Measurements from ENCODE around the gene DQX1. TPM values are rescaled to one million over a fixed set of nuclear protein-coding genes. Genes with fewer than 3 reads are reported as not detected.

Gene DQX1
- total RNA-seq, 1 experiment from 2014 or later = 1.3 TPM

DNA sequence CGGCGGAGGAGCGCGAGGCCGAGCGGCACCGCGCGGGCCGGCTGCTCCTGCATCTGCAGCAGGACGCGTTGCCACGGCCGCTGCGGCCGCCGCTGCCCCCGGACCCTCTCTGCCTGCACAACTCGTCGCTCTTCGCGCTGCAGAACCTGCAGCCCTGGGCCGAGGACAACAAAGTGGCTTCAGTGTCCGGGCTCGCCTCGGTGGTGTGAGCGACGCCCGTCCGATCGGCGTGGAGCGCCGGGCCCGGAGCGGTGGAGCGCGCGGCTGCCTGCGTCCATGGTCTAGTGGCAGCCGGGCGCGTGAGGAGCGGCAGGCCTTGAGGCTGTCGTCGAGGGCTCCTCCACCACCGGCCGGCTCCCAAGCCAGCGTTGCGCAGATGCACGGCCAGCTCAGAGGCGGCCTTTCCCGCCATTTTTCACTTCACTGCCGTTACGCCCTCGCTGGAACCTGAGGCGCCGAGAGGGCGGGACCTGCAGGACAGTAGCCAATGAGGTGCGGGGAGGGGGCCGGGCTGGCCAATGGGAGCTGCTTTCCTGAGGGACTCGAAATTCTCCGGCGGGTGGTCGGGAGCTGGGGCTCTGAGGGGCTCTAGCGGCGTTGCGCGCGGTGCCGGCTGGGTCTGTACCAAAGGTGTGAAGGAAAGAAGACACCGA is 9.9 kb downstream of the DQX1 start (continued):
- TF ChIP-seq CREB1 (CRISPR knock-in tag; IDR thresholded peaks at IDR 0.05) = peak; percentile 93
- no peak for TF ChIP-seq JAZF1 (CRISPR knock-in tag; IDR thresholded peaks at IDR 0.05)
- TF ChIP-seq, protein P1, sequence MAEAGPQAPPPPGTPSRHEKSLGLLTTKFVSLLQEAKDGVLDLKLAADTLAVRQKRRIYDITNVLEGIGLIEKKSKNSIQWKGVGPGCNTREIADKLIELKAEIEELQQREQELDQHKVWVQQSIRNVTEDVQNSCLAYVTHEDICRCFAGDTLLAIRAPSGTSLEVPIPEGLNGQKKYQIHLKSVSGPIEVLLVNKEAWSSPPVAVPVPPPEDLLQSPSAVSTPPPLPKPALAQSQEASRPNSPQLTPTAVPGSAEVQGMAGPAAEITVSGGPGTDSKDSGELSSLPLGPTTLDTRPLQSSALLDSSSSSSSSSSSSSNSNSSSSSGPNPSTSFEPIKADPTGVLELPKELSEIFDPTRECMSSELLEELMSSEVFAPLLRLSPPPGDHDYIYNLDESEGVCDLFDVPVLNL (CRISPR knock-in tag; IDR thresholded peaks at IDR 0.05; ENCODE audit: borderline replicate concordance, low read depth) = peak; percentile 85
- TF ChIP-seq, protein P2, sequence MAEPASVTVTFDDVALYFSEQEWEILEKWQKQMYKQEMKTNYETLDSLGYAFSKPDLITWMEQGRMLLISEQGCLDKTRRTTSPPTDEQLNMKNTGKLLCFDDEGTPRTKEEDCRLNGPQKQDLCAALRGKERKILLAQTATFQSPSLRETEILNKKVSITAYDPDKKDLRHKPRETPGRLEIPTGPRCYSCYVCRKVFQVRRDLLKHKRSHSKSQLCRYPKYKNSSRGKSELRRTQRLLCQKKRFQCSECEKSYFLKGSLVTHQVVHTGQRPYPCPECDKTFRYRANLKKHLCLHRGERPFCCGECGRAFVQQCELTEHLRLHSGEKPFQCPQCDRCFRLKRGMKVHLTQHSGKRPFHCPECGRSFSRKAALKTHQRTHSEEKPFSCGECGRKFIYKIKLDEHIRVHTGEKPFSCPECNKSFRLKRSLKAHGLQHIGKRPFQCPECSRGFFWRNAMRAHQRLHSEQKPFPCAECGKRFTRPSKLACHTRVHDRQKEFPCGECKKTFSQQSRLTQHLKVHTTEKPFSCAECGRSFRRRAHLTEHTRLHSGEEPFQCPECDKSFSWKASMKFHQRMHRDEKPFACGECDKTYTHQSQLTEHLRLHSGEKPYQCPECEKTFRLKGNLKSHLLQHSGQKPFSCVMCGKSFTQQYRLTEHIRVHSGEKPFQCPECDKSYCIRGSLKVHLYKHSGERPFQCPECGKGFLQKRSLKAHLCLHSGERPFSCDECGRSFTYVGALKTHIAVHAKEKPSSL (CRISPR knock-in tag; conservative IDR thresholded peaks at IDR 0.05) = no peak
- TF ChIP-seq, protein P3, sequence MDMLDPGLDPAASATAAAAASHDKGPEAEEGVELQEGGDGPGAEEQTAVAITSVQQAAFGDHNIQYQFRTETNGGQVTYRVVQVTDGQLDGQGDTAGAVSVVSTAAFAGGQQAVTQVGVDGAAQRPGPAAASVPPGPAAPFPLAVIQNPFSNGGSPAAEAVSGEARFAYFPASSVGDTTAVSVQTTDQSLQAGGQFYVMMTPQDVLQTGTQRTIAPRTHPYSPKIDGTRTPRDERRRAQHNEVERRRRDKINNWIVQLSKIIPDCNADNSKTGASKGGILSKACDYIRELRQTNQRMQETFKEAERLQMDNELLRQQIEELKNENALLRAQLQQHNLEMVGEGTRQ (CRISPR knock-in tag; IDR thresholded peaks at IDR 0.05) = no peak
- peak; percentile 71 for TF ChIP-seq SP1 (CRISPR knock-in tag; conservative IDR thresholded peaks at IDR 0.05)
- TF ChIP-seq GTF2I (CRISPR knock-in tag; conservative IDR thresholded peaks at IDR 0.05) = no peak
- TF ChIP-seq, protein P4, sequence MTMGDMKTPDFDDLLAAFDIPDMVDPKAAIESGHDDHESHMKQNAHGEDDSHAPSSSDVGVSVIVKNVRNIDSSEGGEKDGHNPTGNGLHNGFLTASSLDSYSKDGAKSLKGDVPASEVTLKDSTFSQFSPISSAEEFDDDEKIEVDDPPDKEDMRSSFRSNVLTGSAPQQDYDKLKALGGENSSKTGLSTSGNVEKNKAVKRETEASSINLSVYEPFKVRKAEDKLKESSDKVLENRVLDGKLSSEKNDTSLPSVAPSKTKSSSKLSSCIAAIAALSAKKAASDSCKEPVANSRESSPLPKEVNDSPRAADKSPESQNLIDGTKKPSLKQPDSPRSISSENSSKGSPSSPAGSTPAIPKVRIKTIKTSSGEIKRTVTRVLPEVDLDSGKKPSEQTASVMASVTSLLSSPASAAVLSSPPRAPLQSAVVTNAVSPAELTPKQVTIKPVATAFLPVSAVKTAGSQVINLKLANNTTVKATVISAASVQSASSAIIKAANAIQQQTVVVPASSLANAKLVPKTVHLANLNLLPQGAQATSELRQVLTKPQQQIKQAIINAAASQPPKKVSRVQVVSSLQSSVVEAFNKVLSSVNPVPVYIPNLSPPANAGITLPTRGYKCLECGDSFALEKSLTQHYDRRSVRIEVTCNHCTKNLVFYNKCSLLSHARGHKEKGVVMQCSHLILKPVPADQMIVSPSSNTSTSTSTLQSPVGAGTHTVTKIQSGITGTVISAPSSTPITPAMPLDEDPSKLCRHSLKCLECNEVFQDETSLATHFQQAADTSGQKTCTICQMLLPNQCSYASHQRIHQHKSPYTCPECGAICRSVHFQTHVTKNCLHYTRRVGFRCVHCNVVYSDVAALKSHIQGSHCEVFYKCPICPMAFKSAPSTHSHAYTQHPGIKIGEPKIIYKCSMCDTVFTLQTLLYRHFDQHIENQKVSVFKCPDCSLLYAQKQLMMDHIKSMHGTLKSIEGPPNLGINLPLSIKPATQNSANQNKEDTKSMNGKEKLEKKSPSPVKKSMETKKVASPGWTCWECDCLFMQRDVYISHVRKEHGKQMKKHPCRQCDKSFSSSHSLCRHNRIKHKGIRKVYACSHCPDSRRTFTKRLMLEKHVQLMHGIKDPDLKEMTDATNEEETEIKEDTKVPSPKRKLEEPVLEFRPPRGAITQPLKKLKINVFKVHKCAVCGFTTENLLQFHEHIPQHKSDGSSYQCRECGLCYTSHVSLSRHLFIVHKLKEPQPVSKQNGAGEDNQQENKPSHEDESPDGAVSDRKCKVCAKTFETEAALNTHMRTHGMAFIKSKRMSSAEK (CRISPR knock-in tag; IDR thresholded peaks at IDR 0.05; ENCODE audit: borderline replicate concordance) = no peak
- TF ChIP-seq, protein P5, sequence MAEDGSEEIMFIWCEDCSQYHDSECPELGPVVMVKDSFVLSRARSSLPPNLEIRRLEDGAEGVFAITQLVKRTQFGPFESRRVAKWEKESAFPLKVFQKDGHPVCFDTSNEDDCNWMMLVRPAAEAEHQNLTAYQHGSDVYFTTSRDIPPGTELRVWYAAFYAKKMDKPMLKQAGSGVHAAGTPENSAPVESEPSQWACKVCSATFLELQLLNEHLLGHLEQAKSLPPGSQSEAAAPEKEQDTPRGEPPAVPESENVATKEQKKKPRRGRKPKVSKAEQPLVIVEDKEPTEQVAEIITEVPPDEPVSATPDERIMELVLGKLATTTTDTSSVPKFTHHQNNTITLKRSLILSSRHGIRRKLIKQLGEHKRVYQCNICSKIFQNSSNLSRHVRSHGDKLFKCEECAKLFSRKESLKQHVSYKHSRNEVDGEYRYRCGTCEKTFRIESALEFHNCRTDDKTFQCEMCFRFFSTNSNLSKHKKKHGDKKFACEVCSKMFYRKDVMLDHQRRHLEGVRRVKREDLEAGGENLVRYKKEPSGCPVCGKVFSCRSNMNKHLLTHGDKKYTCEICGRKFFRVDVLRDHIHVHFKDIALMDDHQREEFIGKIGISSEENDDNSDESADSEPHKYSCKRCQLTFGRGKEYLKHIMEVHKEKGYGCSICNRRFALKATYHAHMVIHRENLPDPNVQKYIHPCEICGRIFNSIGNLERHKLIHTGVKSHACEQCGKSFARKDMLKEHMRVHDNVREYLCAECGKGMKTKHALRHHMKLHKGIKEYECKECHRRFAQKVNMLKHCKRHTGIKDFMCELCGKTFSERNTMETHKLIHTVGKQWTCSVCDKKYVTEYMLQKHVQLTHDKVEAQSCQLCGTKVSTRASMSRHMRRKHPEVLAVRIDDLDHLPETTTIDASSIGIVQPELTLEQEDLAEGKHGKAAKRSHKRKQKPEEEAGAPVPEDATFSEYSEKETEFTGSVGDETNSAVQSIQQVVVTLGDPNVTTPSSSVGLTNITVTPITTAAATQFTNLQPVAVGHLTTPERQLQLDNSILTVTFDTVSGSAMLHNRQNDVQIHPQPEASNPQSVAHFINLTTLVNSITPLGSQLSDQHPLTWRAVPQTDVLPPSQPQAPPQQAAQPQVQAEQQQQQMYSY (CRISPR knock-in tag; IDR thresholded peaks at IDR 0.05) = peak; percentile 48
- no peak for TF ChIP-seq NR3C1 (CRISPR knock-in tag; conservative IDR thresholded peaks at IDR 0.05; ENCODE audit: low read depth)
- TF ChIP-seq ZNF138 (CRISPR knock-in tag; conservative IDR thresholded peaks at IDR 0.05) = peak; percentile 30; the same call in 1 of the 2 replicates
- TF ChIP-seq SOX15 (CRISPR knock-in tag; IDR thresholded peaks at IDR 0.05) = no peak
- TF ChIP-seq NFE2L1 (CRISPR knock-in tag; IDR thresholded peaks at IDR 0.05) = peak; percentile 95; the same call in 1 of the 2 replicates
- TF ChIP-seq, protein P6, sequence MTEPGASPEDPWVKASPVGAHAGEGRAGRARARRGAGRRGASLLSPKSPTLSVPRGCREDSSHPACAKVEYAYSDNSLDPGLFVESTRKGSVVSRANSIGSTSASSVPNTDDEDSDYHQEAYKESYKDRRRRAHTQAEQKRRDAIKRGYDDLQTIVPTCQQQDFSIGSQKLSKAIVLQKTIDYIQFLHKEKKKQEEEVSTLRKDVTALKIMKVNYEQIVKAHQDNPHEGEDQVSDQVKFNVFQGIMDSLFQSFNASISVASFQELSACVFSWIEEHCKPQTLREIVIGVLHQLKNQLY (CRISPR knock-in tag; IDR thresholded peaks at IDR 0.05) = no peak; the same call in 1 of the 2 replicates
- TF ChIP-seq SMAD3 (CRISPR knock-in tag; IDR thresholded peaks at IDR 0.05; ENCODE audit: borderline replicate concordance) = peak; percentile 42; the same call in 1 of the 2 replicates
- TF ChIP-seq, protein P7, sequence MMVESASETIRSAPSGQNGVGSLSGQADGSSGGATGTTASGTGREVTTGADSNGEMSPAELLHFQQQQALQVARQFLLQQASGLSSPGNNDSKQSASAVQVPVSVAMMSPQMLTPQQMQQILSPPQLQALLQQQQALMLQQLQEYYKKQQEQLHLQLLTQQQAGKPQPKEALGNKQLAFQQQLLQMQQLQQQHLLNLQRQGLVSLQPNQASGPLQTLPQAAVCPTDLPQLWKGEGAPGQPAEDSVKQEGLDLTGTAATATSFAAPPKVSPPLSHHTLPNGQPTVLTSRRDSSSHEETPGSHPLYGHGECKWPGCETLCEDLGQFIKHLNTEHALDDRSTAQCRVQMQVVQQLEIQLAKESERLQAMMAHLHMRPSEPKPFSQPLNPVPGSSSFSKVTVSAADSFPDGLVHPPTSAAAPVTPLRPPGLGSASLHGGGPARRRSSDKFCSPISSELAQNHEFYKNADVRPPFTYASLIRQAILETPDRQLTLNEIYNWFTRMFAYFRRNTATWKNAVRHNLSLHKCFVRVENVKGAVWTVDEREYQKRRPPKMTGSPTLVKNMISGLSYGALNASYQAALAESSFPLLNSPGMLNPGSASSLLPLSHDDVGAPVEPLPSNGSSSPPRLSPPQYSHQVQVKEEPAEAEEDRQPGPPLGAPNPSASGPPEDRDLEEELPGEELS (CRISPR knock-in tag; IDR thresholded peaks at IDR 0.05) = peak; percentile 96
- TF ChIP-seq, protein P8, sequence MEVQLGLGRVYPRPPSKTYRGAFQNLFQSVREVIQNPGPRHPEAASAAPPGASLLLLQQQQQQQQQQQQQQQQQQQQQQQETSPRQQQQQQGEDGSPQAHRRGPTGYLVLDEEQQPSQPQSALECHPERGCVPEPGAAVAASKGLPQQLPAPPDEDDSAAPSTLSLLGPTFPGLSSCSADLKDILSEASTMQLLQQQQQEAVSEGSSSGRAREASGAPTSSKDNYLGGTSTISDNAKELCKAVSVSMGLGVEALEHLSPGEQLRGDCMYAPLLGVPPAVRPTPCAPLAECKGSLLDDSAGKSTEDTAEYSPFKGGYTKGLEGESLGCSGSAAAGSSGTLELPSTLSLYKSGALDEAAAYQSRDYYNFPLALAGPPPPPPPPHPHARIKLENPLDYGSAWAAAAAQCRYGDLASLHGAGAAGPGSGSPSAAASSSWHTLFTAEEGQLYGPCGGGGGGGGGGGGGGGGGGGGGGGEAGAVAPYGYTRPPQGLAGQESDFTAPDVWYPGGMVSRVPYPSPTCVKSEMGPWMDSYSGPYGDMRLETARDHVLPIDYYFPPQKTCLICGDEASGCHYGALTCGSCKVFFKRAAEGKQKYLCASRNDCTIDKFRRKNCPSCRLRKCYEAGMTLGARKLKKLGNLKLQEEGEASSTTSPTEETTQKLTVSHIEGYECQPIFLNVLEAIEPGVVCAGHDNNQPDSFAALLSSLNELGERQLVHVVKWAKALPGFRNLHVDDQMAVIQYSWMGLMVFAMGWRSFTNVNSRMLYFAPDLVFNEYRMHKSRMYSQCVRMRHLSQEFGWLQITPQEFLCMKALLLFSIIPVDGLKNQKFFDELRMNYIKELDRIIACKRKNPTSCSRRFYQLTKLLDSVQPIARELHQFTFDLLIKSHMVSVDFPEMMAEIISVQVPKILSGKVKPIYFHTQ (CRISPR knock-in tag; IDR thresholded peaks at IDR 0.05) = no peak
- TF ChIP-seq CREM (CRISPR knock-in tag; IDR thresholded peaks at IDR 0.05) = peak; percentile 54; the same call in 1 of the 2 replicates
- peak; percentile 97 for TF ChIP-seq FOXP1 (CRISPR knock-in tag; IDR thresholded peaks at IDR 0.05; ENCODE audit: borderline replicate concordance)
- no peak; the same call in 1 of the 2 replicates for TF ChIP-seq ZNF219 (CRISPR knock-in tag; IDR thresholded peaks at IDR 0.05; ENCODE audit: borderline replicate concordance)

All from WTC11 (cell line).